ENCODE results near the gene KRT79.
"Not testable (repeated sequence)": the region's sequence is repeated elsewhere in the genome, so short reads cannot be mapped to it uniquely, and the experiment has no call there.

The KRT79 gene

GRCh38 chr12:52871291-52872039 lies 37.4 kb upstream of the KRT79 start:
- no peak for TF ChIP-seq JUND (IDR thresholded peaks at IDR 0.05; ENCODE audit: low read depth)
- no peak for DNase-seq (ENCODE audit: low read depth in 1 of 2, low spot score in 1 of 2)
- in situ Hi-C loops (cut with HindIII; ENCODE audit: low pct_unique_long_range_greater_than_20kb, low sequenced_read_pairs): no loop called here

- in situ Hi-C loops (cut with HindIII; ENCODE audit: low pct_unique_long_range_greater_than_20kb, low sequenced_read_pairs): no loop called here
- no peak for TF ChIP-seq JUND (IDR thresholded peaks at IDR 0.05; ENCODE audit: low read depth)
- peak; percentile 75 to 85 for DNase-seq (ENCODE audit: low read depth in 1 of 2, low spot score in 1 of 2)
These were observed 36.5 kb upstream of the KRT79 start for GRCh38 chr12:52870361-52871290.

- DNase-seq (ENCODE audit: low read depth in 1 of 2, low spot score in 1 of 2): no peak
- in situ Hi-C loops (cut with HindIII; ENCODE audit: low pct_unique_long_range_greater_than_20kb, low sequenced_read_pairs): no loop called here
- TF ChIP-seq JUND (IDR thresholded peaks at IDR 0.05; ENCODE audit: low read depth): no peak
These were observed 33.5 kb upstream of the KRT79 start for GRCh38 chr12:52867642-52868041.

GRCh38 chr12:52867152-52867551 lies 33.0 kb upstream of the KRT79 start:
- in situ Hi-C loops (cut with HindIII; ENCODE audit: low pct_unique_long_range_greater_than_20kb, low sequenced_read_pairs): no loop called here
- no peak for DNase-seq (ENCODE audit: low read depth in 1 of 2, low spot score in 1 of 2)
- no peak for TF ChIP-seq JUND (IDR thresholded peaks at IDR 0.05; ENCODE audit: low read depth)

- no peak for TF ChIP-seq JUND (IDR thresholded peaks at IDR 0.05; ENCODE audit: low read depth)
- peak; percentile 88 to 93 for DNase-seq (ENCODE audit: low read depth in 1 of 2, low spot score in 1 of 2)
- in situ Hi-C loops (cut with HindIII; ENCODE audit: low pct_unique_long_range_greater_than_20kb, low sequenced_read_pairs): no loop called here
These were observed 31.2 kb upstream of the KRT79 start for GRCh38 chr12:52865090-52865944.

- TF ChIP-seq JUND (IDR thresholded peaks at IDR 0.05; ENCODE audit: low read depth): no peak
- in situ Hi-C loops (cut with HindIII; ENCODE audit: low pct_unique_long_range_greater_than_20kb, low sequenced_read_pairs): no loop called here
- peak in 1 of 2 experiments; percentile 45 for DNase-seq (ENCODE audit: low read depth in 1 of 2, low spot score in 1 of 2)
These were observed 27.9 kb upstream of the KRT79 start for GRCh38 chr12:52862023-52862422.

- no peak for DNase-seq (ENCODE audit: low read depth in 1 of 2, low spot score in 1 of 2)
- TF ChIP-seq JUND (IDR thresholded peaks at IDR 0.05; ENCODE audit: low read depth): no peak
- in situ Hi-C loops (cut with HindIII; ENCODE audit: low pct_unique_long_range_greater_than_20kb, low sequenced_read_pairs): no loop called here
These were observed 27.4 kb upstream of the KRT79 start for GRCh38 chr12:52861511-52861910.

- no peak for TF ChIP-seq JUND (IDR thresholded peaks at IDR 0.05; ENCODE audit: low read depth)
- in situ Hi-C loops (cut with HindIII; ENCODE audit: low pct_unique_long_range_greater_than_20kb, low sequenced_read_pairs): no loop called here
- DNase-seq (ENCODE audit: low read depth in 1 of 2, low spot score in 1 of 2): peak; percentile 90 to 95
These were observed 26.2 kb upstream of the KRT79 start for GRCh38 chr12:52860102-52860823.

GRCh38 chr12:52857500-52857899 lies 23.4 kb upstream of the KRT79 start:
- DNase-seq (ENCODE audit: low read depth in 1 of 2, low spot score in 1 of 2): no peak
- no peak for TF ChIP-seq JUND (IDR thresholded peaks at IDR 0.05; ENCODE audit: low read depth)
- in situ Hi-C loops (cut with HindIII; ENCODE audit: low pct_unique_long_range_greater_than_20kb, low sequenced_read_pairs): no loop called here

GRCh38 chr12:52856787-52857186 lies 22.7 kb upstream of the KRT79 start:
- in situ Hi-C loops (cut with HindIII; ENCODE audit: low pct_unique_long_range_greater_than_20kb, low sequenced_read_pairs): no loop called here
- no peak for DNase-seq (ENCODE audit: low read depth in 1 of 2, low spot score in 1 of 2)
- TF ChIP-seq JUND (IDR thresholded peaks at IDR 0.05; ENCODE audit: low read depth): no peak

- in situ Hi-C loops (cut with HindIII; ENCODE audit: low pct_unique_long_range_greater_than_20kb, low sequenced_read_pairs); DNase-seq (ENCODE audit: low read depth in 1 of 2, low spot score in 1 of 2): not testable (repeated sequence)
These were observed 22.0 kb upstream of the KRT79 start for GRCh38 chr12:52856077-52856476.

- TF ChIP-seq JUND (IDR thresholded peaks at IDR 0.05; ENCODE audit: low read depth): no peak
- in situ Hi-C loops (cut with HindIII; ENCODE audit: low pct_unique_long_range_greater_than_20kb, low sequenced_read_pairs): no loop called here
- DNase-seq (ENCODE audit: low read depth in 1 of 2, low spot score in 1 of 2): no peak
These were observed 17.7 kb upstream of the KRT79 start for GRCh38 chr12:52851787-52852186.
